GM12801 (cell line): ENCODE measurements around the gene DNAI4.

Experiments used
- CTCF ChIP-seq: IDR thresholded peaks from one replicate; pipeline ENCODE4 v1.5.1; 2011; ENCODE audit warnings: control low read depth; ENCODE audit not compliant: insufficient read length; ENCODE audit errors: extremely low read depth

The DNAI4 gene, protein sequence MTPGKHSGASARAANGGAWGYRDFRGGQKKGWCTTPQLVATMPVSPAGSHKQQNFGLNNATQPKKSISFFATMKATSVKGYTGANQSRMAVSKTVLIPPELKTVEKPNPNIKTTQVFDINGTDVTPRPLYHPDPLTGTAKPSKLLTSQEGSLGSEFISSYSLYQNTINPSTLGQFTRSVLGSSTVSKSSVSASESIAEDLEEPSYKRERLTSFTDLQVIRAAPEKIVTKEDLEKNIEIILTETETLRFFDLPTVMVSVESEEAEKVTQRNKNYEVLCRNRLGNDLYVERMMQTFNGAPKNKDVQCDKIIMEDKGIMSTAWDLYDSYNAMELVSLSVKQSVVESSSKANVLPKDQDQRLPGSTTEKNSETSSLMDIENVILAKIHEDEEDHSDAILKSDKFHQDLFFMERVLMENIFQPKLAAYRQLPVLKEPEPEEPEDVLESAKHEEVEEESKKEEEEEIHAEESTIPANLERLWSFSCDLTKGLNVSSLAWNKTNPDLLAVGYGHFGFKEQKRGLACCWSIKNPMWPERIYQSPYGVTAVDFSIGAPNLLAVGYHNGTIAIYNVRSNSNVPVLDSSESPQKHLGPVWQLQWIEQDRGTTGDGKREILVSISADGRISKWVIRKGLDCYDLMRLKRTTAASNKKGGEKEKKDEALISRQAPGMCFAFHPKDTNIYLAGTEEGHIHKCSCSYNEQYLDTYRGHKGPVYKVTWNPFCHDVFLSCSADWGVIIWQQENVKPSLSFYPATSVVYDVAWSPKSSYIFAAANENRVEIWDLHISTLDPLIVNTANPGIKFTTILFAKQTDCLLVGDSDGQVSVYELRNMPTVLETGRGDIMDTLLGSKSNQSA

DNA sequence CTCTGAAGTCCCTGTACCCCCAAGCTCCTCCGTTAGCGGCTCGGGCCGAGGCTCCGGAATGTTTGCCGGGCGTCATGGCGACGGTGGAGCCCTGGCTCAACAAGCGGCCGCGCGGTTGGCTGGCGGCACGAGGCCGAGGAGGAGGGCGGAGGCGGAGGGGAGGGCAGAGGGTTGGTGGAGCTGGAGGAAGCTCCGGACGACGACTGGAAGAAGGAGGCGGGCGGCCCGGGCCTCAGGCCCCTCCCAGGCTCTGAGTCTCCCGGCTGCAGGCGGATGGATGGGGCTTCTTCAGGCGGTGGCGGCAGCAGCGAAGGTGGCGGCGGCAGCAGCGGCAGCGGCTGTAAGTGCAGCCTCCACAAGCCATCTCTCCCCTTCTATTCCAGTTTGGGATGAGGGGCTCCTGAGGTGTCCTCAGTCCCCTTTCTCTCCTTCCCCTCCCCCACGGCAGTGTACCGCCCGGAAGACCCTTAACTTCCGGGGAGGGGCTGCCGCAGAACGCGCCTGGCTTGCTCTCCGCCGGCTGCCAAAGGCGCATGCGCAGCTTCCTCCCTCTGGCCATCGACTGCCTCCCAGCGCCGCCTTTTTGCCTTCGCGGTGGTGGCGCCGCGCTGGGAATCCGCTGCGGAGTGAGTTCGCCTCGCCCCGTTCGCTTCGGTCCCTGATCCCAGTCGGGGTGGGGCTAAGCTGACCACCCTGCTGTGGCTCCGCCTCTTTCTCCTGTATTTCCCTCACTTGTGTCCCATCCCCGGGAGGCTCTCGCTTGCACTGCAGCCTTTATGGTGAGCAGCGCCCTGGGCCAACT is at the start of gene DNAI4, which contains the start of gene MIER1:
Gene DNAI4 (minus strand): TSS at position 101 of the 802 bp plus-strand sequence. CDS start 25 bp downstream, at position 76.
Gene MIER1 (plus strand): TSS at position 235 of the 802 bp plus-strand sequence. CDS start 39 bp downstream, at position 274.
- TF ChIP-seq CTCF, result no peak

- no peak for TF ChIP-seq CTCF
These were observed 43.9 kb upstream of the DNAI4 start for GRCh38 chr1:66968574-66968973.

DNA sequence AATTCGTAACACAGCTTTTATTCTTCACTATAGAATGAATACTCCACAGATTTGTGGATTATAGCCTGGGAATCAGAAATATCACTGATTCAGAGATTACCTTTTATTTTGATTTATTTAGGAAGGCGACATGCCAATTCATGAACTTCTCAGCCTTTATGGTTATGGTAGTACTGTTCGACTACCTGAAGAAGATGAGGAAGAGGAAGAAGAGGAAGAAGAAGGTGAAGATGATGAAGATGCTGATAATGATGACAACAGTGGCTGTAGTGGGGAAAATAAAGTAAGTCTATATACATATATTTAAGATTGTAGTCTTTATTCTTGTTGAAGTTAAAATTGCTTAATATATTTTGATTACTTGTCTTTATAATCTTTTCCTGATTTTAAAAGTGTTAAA is 33.3 kb upstream of the DNAI4 start:
- TF ChIP-seq CTCF, result no peak

DNA sequence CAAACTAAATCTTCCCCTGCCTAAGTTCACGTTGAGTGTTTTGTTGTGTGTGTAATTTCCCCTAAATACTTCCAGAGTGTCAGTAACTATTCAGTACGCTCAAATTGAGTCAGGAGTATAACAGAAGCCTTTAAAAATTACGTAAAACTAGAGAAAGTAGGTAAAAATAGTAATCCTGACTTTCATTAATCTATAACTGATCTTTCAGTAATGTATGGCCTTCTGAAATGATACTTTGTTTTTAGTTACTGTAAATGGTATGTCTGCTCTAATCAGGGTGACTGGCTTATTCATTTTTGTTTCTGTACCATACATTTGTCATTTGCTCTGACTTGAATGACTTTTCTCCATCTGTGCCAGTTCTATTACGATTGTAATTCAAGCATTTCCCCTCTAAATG is 29.6 kb upstream of the DNAI4 start:
- no peak for TF ChIP-seq CTCF

GRCh38 chr1:66951513-66951912 is 26.9 kb upstream of the DNAI4 start:
- no peak for TF ChIP-seq CTCF

GRCh38 chr1:66947267-66947666 is 22.6 kb upstream of the DNAI4 start:
- no peak for TF ChIP-seq CTCF
